ENCODE measurements around the gene CEACAM4. TPM values are rescaled to one million over a fixed set of nuclear protein-coding genes. Genes with fewer than 3 reads are reported as not detected.

The CEACAM4 gene
- total RNA-seq, 4 donors from 2014 or later: 1.1 to 2.9 TPM; not detected in 2

- Histone ChIP-seq H3K9me3 (peaks cover 0 to 3% (median 0%) of the 10 kb centered on the region in 3 donors), H3K27me3 (peaks cover 6 to 84% (median 10%) of the 10 kb centered on the region in 4 donors), H3K4me3 (no peak overlapping the region), H3K36me3 (no peaks in the 10 kb centered on the region), H3K4me1 (peaks cover 0 to 10% (median 4%) of the 10 kb centered on the region in 3 donors), H3K27ac (no peak overlapping the region)
- no peak for DNase-seq
- TF ChIP-seq POLR2A (IDR thresholded peaks at IDR 0.05) (no peak), CTCF (IDR thresholded peaks at IDR 0.05) (no peak)
- WGBS, 2 donors: 54 to 85% methylated on average over 5 to 6 of the region's 11 CpGs
- intact Hi-C loops (cut with DNase I): loop anchor here (10.0 kb wide), 1 partner anchor 125 kb away; the partner anchor contains the start of gene ERICH4
These were observed 57.3 kb downstream of the CEACAM4 start for GRCh38 chr19:41569481-41570150.

Small RNA genes within 50 kb of the gene (small RNA-seq; reads per million reads assigned to genes)
- gene AC243960.4: 0 reads per million in 4 donors

Other genes starting within 250 kb of the CEACAM4 start
- 10 to 100 TPM; 22.4 to 37.0 (median 28.6) TPM for gene EXOSC5, start 229.7 kb downstream of the CEACAM4 start, total RNA-seq
- gene BCKDHA, start 229.3 kb downstream of the CEACAM4 start, total RNA-seq: 10 to 100 TPM; 55.1 to 87.2 (median 58.6) TPM
- gene B3GNT8, start 199.7 kb downstream of the CEACAM4 start, total RNA-seq: 10 to 100 TPM; 11.6 to 84.4 (median 35.3) TPM
- gene DMAC2, start 187.2 kb downstream of the CEACAM4 start, total RNA-seq: 10 to 100 TPM; 25.1 to 41.4 (median 35.7) TPM
- gene ERICH4, start 183.9 kb downstream of the CEACAM4 start, total RNA-seq: not detected
- gene CEACAM21, start 50.9 kb downstream of the CEACAM4 start, total RNA-seq: 1 to 10 TPM in 1 of 4 donors, under 1 TPM in 1, not detected in 2; 0.57 to 3.7 TPM
- gene CEACAM7, start 61.2 kb upstream of the CEACAM4 start, total RNA-seq: 100 to 1,000 TPM in 2 of 4 donors, 10 to 100 TPM in 2; 10.5 to 103 (median 76.7) TPM
- gene CEACAM5, start 81.6 kb upstream of the CEACAM4 start, total RNA-seq: 100 to 1,000 TPM in 3 of 4 donors, 10 to 100 TPM in 1; 86.4 to 374 (median 293) TPM
- gene CEACAM6, start 128.5 kb upstream of the CEACAM4 start, total RNA-seq: 100 to 1,000 TPM in 3 of 4 donors, 10 to 100 TPM in 1; 70.8 to 288 (median 176) TPM
- 1 to 10 TPM in 2 of 4 donors, under 1 TPM in 2; 0.42 to 1.3 (median 0.99) TPM for gene CEACAM3, start 169.5 kb upstream of the CEACAM4 start, total RNA-seq
- not detected for gene LYPD4, start 217.6 kb upstream of the CEACAM4 start, total RNA-seq
- gene DMRTC2, start 218.0 kb upstream of the CEACAM4 start, total RNA-seq: not detected
- gene RPS19, start 233.2 kb upstream of the CEACAM4 start, total RNA-seq: 1,000 to 10,000 TPM in 3 of 4 donors, 100 to 1,000 TPM in 1; 922 to 1,801 (median 1,460) TPM

Data from esophagus squamous epithelium (tissue), 5 donors.